ENCODE results near the gene ABCA12.

Gene ABCA12

GRCh38 chr2:215110918-215111317 lies 27.5 kb downstream of the ABCA12 start:
- TF ChIP-seq MAX (IDR thresholded peaks at IDR 0.05; ENCODE audit: low read depth, low read length) (no peak), MYC (IDR thresholded peaks at IDR 0.05; ENCODE audit: low read depth, low read length) (no peak), CTCF (IDR thresholded peaks at IDR 0.05; ENCODE audit: low read depth, low read length) (no peak), POLR2A (IDR thresholded peaks at IDR 0.05; ENCODE audit: extremely low read depth, insufficient read length) (no peak)
- no peak overlapping the region for H3K4me3 ChIP-seq (ENCODE audit: low read depth, low read length)

DNA sequence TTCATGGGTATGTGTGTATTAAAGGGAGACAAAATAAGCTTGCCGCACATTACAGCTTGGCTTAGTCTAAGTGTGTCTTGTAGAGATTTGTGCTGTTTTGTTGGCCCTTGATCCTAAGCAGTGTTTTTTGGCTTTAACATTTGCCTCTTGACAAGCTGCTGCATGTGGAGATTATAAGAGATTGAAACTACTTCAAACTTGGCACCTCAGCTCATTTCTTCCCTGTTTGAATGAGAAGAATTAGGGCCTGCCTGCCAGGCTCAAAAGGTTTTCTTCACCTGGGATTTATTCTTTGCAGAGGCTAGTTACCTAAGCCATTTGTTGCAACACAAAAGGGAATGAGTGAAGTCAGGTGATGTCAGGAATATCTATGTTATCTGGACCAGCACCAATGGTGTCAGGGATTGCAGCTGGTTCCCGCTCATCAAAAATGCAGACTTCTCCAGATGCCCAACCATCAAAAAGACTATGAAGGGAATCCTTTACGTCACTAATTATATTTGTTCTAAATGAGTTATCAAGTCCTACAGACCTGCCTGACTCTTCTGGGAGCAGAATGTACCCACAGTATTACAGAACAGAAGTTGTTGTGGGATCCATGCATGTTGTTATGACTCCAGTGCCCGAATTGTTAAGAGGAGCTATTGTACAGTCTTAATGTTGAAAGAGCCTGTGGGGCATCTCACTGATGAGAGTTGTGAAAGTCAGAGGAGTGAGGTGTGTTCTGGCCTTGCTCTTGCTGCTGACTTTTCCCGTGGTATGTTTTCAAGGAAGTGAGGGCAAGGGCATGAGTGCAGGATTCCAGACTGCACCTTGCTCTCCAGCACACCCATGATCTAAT lies 31.0 kb downstream of the ABCA12 start:
- TF ChIP-seq MAX (IDR thresholded peaks at IDR 0.05; ENCODE audit: low read depth, low read length) (no peak), CTCF (IDR thresholded peaks at IDR 0.05; ENCODE audit: low read depth, low read length) (no peak), MYC (IDR thresholded peaks at IDR 0.05; ENCODE audit: low read depth, low read length) (no peak), POLR2A (IDR thresholded peaks at IDR 0.05; ENCODE audit: extremely low read depth, insufficient read length) (no peak)
- DNase-seq (ENCODE audit: low read depth): no peak

More at GRCh38 chr2:215110918-215111317, 27.5 kb downstream of the ABCA12 start:
- no peak for DNase-seq (ENCODE audit: low read depth)

DNA sequence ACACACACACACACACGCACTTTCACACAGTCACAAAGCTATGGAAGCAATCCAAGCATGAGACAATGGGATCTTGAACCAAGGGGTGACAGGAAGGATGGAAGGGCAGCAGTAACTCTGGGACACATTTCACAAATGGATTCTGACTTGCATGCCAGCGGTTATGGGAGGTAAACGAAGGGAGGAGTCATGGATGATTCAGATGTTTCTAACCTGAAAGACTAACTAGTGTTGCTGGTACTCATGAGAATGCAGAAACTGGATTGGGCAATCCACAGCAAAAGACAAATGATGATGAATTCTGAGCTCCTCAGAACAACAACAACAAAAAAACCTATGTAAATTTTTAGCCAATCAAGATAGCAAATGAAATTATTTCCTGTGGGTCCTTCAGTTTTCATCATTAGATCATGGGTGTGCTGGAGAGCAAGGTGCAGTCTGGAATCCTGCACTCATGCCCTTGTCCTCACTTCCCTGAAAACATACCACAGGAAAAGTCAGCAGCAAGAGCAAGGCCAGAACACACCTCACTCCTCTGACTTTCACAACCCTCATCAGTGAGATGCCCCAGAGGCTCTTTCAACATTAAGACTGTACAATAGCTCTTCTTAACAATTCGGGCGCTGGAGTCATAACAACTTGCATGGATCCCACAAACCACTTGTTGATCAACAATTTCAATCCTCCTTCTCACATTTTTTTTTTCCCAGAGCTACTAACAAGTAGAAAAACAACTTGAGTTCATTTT lies 32.6 kb downstream of the ABCA12 start:
- no peak overlapping the region for H3K4me3 ChIP-seq (ENCODE audit: low read depth, low read length)
- no peak for DNase-seq (ENCODE audit: low read depth)
- TF ChIP-seq MAX (IDR thresholded peaks at IDR 0.05; ENCODE audit: low read depth, low read length): no peak
- no peak for TF ChIP-seq MYC (IDR thresholded peaks at IDR 0.05; ENCODE audit: low read depth, low read length)
- no peak for TF ChIP-seq POLR2A (IDR thresholded peaks at IDR 0.05; ENCODE audit: extremely low read depth, insufficient read length)
- TF ChIP-seq CTCF (IDR thresholded peaks at IDR 0.05; ENCODE audit: low read depth, low read length): no peak

More for the DNA sequence above, 31.0 kb downstream of the ABCA12 start:
- H3K4me3 ChIP-seq (ENCODE audit: low read depth, low read length): no peak overlapping the region

DNA sequence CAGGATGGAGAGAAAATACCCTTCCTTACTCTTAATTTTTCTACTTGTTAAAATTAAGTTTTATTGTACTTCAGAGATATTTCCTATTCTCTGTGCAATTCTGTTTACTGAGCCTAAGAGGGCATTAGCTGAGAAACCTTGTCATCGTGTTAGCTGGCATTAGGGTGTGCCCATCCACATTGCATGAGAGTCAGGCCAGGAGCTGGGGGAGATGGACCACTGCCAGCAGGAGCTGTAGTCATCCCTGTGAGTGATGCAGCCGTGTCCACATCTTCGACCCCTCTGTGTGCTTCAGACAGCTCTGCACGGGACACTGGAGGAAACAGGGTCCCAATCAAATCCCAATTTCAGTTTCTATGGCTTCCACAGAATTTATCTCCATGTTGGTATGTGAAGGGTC lies 34.2 kb downstream of the ABCA12 start:
- H3K4me3 ChIP-seq (ENCODE audit: low read depth, low read length): no peak overlapping the region
- no peak for DNase-seq (ENCODE audit: low read depth)
- TF ChIP-seq CTCF (IDR thresholded peaks at IDR 0.05; ENCODE audit: low read depth, low read length) (no peak), POLR2A (IDR thresholded peaks at IDR 0.05; ENCODE audit: extremely low read depth, insufficient read length) (no peak), MAX (IDR thresholded peaks at IDR 0.05; ENCODE audit: low read depth, low read length) (no peak), MYC (IDR thresholded peaks at IDR 0.05; ENCODE audit: low read depth, low read length) (no peak)

DNA sequence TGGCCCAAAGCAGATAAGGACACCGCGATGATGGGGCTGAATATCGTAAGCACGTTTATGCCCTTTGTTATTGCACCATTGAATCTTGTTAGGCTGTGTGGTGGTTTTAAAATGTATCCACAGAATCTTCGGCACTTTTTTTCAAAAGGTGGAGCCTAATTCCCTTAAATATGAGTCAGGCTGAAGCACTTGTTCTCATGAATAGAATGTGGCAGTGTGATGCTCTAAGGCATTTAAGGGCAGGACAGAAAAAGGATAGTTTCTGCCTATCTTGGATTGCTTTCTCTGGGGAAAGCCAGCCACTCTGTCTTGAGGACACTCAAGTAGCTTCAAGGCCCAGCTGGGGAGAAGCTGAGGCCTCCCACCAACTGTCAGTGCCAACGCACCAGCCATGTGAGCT lies 39.6 kb downstream of the ABCA12 start:
- TF ChIP-seq CTCF (IDR thresholded peaks at IDR 0.05; ENCODE audit: low read depth, low read length): no peak
- no peak for TF ChIP-seq MAX (IDR thresholded peaks at IDR 0.05; ENCODE audit: low read depth, low read length)
- no peak for TF ChIP-seq POLR2A (IDR thresholded peaks at IDR 0.05; ENCODE audit: extremely low read depth, insufficient read length)
- DNase-seq (ENCODE audit: low read depth): no peak
- no peak overlapping the region for H3K4me3 ChIP-seq (ENCODE audit: low read depth, low read length)

Data from NB4 (cell line).